IPS DF 4.7 (cell line): Measurements from ENCODE around the gene GON4L.
"Not testable (repeated sequence)": the region's sequence is repeated elsewhere in the genome, so short reads cannot be mapped to it uniquely, and the experiment has no call there.

Source experiments
- DNase-seq: peaks from one replicate; pipeline ENCODE4 v3.0.0-alpha.2; 2013; ENCODE audit warnings: low spot score; ENCODE audit errors: extremely low read depth

GON4L gene

GRCh38 chr1:155759966-155760630, 96.9 kb downstream of the GON4L start:
- no peak for DNase-seq

- DNase-seq: not testable (repeated sequence)
Observed at GRCh38 chr1:155759017-155759416, 98.0 kb downstream of the GON4L start.

- not testable (repeated sequence) for DNase-seq
Observed at GRCh38 chr1:155748141-155748540, 108.9 kb downstream of the GON4L start.

GRCh38 chr1:155747586-155747985, 109.4 kb downstream of the GON4L start:
- not testable (repeated sequence) for DNase-seq

- DNase-seq: peak; percentile 83
Observed at GRCh38 chr1:155745284-155746228, 111.5 kb downstream of the GON4L start.

- DNase-seq: no peak
Observed at GRCh38 chr1:155744711-155745283, 112.2 kb downstream of the GON4L start.

GRCh38 chr1:155741908-155742307, 115.1 kb downstream of the GON4L start:
- DNase-seq: no peak

GRCh38 chr1:155740995-155741394, 116.0 kb downstream of the GON4L start:
- DNase-seq: no peak

GRCh38 chr1:155729031-155729898, 127.7 kb downstream of the GON4L start:
- DNase-seq: peak; percentile 51

- no peak for DNase-seq
Observed at GRCh38 chr1:155725142-155725541, 131.9 kb downstream of the GON4L start.

- no peak for DNase-seq
Observed at GRCh38 chr1:155719703-155720102, 137.3 kb downstream of the GON4L start.

GRCh38 chr1:155718524-155719115, 138.4 kb downstream of the GON4L start:
- DNase-seq: not testable (repeated sequence)

- DNase-seq: no peak
Observed at GRCh38 chr1:155717041-155717440, 140.0 kb downstream of the GON4L start.

GRCh38 chr1:155715777-155716176, 141.2 kb downstream of the GON4L start:
- no peak for DNase-seq

- not testable (repeated sequence) for DNase-seq
Observed at GRCh38 chr1:155715056-155715455, 142.0 kb downstream of the GON4L start.

GRCh38 chr1:155713075-155713474, 143.9 kb downstream of the GON4L start:
- no peak for DNase-seq

GRCh38 chr1:155712636-155713035, 144.4 kb downstream of the GON4L start:
- DNase-seq: not testable (repeated sequence)

GRCh38 chr1:155711457-155711856, 145.6 kb downstream of the GON4L start:
- not testable (repeated sequence) for DNase-seq

- no peak for DNase-seq
Observed at GRCh38 chr1:155709391-155709790, 147.6 kb downstream of the GON4L start.

- no peak for DNase-seq
Observed at GRCh38 chr1:155706139-155706538, 150.9 kb downstream of the GON4L start.

- DNase-seq: not testable (repeated sequence)
Observed at GRCh38 chr1:155704414-155704813, 152.6 kb downstream of the GON4L start.
